ENCODE data around the gene DNAJB14. TPM values are rescaled to one million over a fixed set of nuclear protein-coding genes. Genes with fewer than 3 reads are reported as not detected.

The DNAJB14 gene
- total and polyA plus RNA-seq, 2 donors (not counting 3 experiments of a cell fraction or from before 2014, with no cell fraction given) = 9.2 to 56.7 TPM

DNA sequence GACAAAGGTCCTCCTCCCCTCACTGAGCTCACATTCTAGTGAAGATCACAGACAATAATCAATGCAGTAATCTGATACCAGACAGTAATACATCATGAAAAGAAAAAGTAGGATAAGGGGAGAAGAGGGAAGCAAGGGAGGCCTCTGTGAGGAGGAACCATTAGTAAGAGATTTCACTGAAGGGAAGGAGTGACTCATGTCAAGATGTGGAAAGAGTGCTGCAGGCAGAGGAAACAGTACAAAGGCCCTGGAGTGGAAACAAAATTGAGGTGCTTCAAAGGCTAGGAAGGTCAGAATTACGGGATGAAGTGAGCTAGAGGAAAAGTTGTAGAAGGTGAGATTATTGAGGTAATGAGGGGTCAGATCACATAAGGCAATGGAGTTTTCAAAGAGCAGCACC lies 90.3 kb downstream of the DNAJB14 start:
- dilution Hi-C loops (cut with MboI; ENCODE audit: extremely low pct_ligation_motif_present, low sequenced_read_pairs) = no loop called here
- no peaks in the 10 kb centered on the region for H3K79me2 ChIP-seq (ENCODE audit: control insufficient read depth, insufficient read depth, low read length)
- DNase-seq (ENCODE audit: low read depth, low spot score) (peak; percentile 13), FAIRE-seq (no peak)
- H3K36me3 ChIP-seq (ENCODE audit: control insufficient read depth in 2 of 2, extremely low read depth in 1 of 2, insufficient read depth in 2 of 2, low read length in 2 of 2) = no peaks in the 10 kb centered on the region
- H3K4me3 ChIP-seq (replicated peaks in 1 of 3; ENCODE audit: insufficient read depth in 1 of 3, low read depth in 1 of 3, low read length in 3 of 3) = no peak overlapping the region
- no peak overlapping the region for H3K9ac ChIP-seq (replicated peaks; ENCODE audit: extremely low read depth, insufficient read depth, low read length)
- H3K27ac ChIP-seq (ENCODE audit: insufficient read depth, low read depth, low read length) = no peak overlapping the region
- CTCF ChIA-PET = no interaction called here
- no TSS peak for BruUV-seq (replicated peaks)
- H3K4me2 ChIP-seq (ENCODE audit: insufficient read depth, low read length) = no peak overlapping the region
- no peak overlapping the region for H2AFZ ChIP-seq (ENCODE audit: low read depth, low read length)
- intact Hi-C loops (cut with micrococcal nuclease) = no loop called here
- H3K9me3 ChIP-seq (replicated peaks; ENCODE audit: control insufficient read depth, insufficient read depth, low read length) = no peaks in the 10 kb centered on the region
- no peaks in the 10 kb centered on the region for H3K4me1 ChIP-seq (ENCODE audit: control insufficient read depth, extremely low read depth, insufficient read depth, low read length)
- POLR2A ChIA-PET = no interaction called here
- TF ChIP-seq, protein P1, sequence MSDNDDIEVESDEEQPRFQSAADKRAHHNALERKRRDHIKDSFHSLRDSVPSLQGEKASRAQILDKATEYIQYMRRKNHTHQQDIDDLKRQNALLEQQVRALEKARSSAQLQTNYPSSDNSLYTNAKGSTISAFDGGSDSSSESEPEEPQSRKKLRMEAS (IDR thresholded peaks at IDR 0.05; ENCODE audit: insufficient read depth, insufficient read length) = no peak
- no peak for TF ChIP-seq JUN (IDR thresholded peaks at IDR 0.05; ENCODE audit: borderline replicate concordance, insufficient read depth, insufficient read length, low read depth)
- peak; percentile 34 for TF ChIP-seq FOS (IDR thresholded peaks at IDR 0.05; ENCODE audit: borderline replicate concordance, insufficient read depth, low read length)
- no peaks in the 10 kb centered on the region for H4K20me1 ChIP-seq (replicated peaks; ENCODE audit: control insufficient read depth, extremely low read depth, insufficient read depth, low read length)
- H3K27me3 ChIP-seq (ENCODE audit: control insufficient read depth in 2 of 2, insufficient read depth in 2 of 2, low read length in 2 of 2) = peaks cover 0 to 4% of the 10 kb centered on the region in 2 experiments
- H3K9me1 ChIP-seq (replicated peaks; ENCODE audit: control insufficient read depth, extremely low read depth, insufficient read depth, low read length) = no peaks in the 10 kb centered on the region

DNA sequence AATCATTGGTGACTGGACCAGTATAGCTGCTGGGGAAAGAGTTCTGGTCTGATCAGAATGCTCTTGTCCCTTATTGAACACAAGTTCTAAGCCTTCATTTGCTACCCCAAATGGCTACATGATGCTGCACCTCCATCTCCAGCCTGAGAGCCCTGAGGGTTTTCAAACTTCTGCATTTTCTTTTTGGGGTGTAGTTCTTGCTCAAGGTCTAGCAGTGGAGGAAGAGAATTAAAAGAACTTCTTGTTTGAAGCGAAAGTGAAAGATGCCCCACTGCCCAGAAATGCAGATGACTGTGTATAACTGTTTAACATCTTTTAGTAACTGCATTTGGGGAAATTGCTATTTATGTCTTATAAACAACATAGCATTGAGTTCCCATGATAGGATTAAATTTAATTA lies 90.7 kb downstream of the DNAJB14 start:
- Histone ChIP-seq H3K9me3 (replicated peaks; ENCODE audit: control insufficient read depth, insufficient read depth, low read length) (no peaks in the 10 kb centered on the region), H3K36me3 (ENCODE audit: control insufficient read depth in 2 of 2, extremely low read depth in 1 of 2, insufficient read depth in 2 of 2, low read length in 2 of 2) (no peaks in the 10 kb centered on the region), H3K9me1 (replicated peaks; ENCODE audit: control insufficient read depth, extremely low read depth, insufficient read depth, low read length) (no peaks in the 10 kb centered on the region), H3K9ac (replicated peaks; ENCODE audit: extremely low read depth, insufficient read depth, low read length) (no peak overlapping the region), H3K4me3 (replicated peaks in 1 of 3; ENCODE audit: insufficient read depth in 1 of 3, low read depth in 1 of 3, low read length in 3 of 3) (no peak overlapping the region), H2AFZ (ENCODE audit: low read depth, low read length) (no peak overlapping the region), H3K27me3 (ENCODE audit: control insufficient read depth in 2 of 2, insufficient read depth in 2 of 2, low read length in 2 of 2) (peaks cover 0 to 4% of the 10 kb centered on the region in 2 experiments), H3K27ac (ENCODE audit: insufficient read depth, low read depth, low read length) (no peak overlapping the region), H3K4me1 (ENCODE audit: control insufficient read depth, extremely low read depth, insufficient read depth, low read length) (no peaks in the 10 kb centered on the region), H3K79me2 (ENCODE audit: control insufficient read depth, insufficient read depth, low read length) (no peaks in the 10 kb centered on the region), H4K20me1 (replicated peaks; ENCODE audit: control insufficient read depth, extremely low read depth, insufficient read depth, low read length) (no peaks in the 10 kb centered on the region), H3K4me2 (ENCODE audit: insufficient read depth, low read length) (no peak overlapping the region)
- TF ChIP-seq MYC (IDR thresholded peaks at IDR 0.05; ENCODE audit: low read depth, low read length) (no peak), FOS (IDR thresholded peaks at IDR 0.05; ENCODE audit: borderline replicate concordance, insufficient read depth, low read length) (no peak), GATA2 (IDR thresholded peaks at IDR 0.05; ENCODE audit: insufficient read depth, insufficient read length, low read depth, low read length) (no peak), POLR2AphosphoS5 (IDR thresholded peaks at IDR 0.05; ENCODE audit: insufficient read depth, low read depth, low read length) (no peak), POLR2A (IDR thresholded peaks at IDR 0.05; ENCODE audit: low read depth, low read length) (no peak), EZH2 (IDR thresholded peaks at IDR 0.05; ENCODE audit: borderline replicate concordance, low read depth, low read length, severe bottlenecking) (no peak)
- TF ChIP-seq, protein P1 (IDR thresholded peaks at IDR 0.05; ENCODE audit: insufficient read depth, insufficient read length) = no peak
- TF ChIP-seq, protein P2, sequence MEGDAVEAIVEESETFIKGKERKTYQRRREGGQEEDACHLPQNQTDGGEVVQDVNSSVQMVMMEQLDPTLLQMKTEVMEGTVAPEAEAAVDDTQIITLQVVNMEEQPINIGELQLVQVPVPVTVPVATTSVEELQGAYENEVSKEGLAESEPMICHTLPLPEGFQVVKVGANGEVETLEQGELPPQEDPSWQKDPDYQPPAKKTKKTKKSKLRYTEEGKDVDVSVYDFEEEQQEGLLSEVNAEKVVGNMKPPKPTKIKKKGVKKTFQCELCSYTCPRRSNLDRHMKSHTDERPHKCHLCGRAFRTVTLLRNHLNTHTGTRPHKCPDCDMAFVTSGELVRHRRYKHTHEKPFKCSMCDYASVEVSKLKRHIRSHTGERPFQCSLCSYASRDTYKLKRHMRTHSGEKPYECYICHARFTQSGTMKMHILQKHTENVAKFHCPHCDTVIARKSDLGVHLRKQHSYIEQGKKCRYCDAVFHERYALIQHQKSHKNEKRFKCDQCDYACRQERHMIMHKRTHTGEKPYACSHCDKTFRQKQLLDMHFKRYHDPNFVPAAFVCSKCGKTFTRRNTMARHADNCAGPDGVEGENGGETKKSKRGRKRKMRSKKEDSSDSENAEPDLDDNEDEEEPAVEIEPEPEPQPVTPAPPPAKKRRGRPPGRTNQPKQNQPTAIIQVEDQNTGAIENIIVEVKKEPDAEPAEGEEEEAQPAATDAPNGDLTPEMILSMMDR (IDR thresholded peaks at IDR 0.05; ENCODE audit: extremely low read depth in 1 of 2, insufficient read depth in 1 of 2, low read depth in 1 of 2, low read length in 2 of 2) = no peak
- dilution Hi-C loops (cut with MboI; ENCODE audit: extremely low pct_ligation_motif_present, low sequenced_read_pairs) (no loop called here), intact Hi-C loops (cut with micrococcal nuclease) (no loop called here)
- FAIRE-seq (no peak), DNase-seq (ENCODE audit: low read depth, low spot score) (no peak)
- no TSS peak for BruUV-seq (replicated peaks)
- ChIA-PET POLR2A (no interaction called here), CTCF (no interaction called here)

Data from endothelial cell of umbilical vein (primary cell).